Activated T-cell treated with anti-CD3 and anti-CD28 coated beads, Interleukin-2, amount 50 U/mL, for 1 hour (primary cell): ENCODE measurements around the gene PLEKHA6.

Source experiments
- DNase-seq: peaks from one replicate; pipeline ENCODE4 v3.0.0-alpha.2; 2020

The PLEKHA6 gene

DNA sequence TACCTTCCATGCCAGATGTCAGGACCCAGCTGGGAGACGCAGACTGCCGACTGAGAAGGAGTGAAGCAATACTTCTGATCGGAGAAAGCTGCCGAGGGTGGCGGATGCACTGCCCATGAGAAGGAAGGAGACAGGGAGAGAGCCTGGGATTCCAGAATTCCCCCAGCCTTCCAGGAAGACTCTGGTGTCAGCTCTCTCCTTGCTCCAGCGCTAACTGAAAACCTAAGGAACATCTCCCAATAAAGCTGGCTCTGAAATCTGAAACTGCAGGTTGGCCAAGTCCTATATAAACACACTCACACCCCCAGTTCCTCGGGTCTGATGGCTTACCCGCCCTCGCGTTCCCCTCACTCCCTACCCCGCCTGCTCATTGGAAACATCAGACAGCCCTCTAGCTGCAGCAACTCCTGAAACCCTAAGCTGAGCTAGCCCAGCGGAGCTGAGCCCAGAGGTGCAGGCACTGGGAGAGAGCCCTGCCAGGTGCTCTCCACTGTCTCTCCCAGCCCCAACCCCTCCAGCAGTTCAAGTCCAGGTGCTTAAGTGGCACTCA is 52.3 kb downstream of the PLEKHA6 start:
- DNase-seq, result no peak

DNA sequence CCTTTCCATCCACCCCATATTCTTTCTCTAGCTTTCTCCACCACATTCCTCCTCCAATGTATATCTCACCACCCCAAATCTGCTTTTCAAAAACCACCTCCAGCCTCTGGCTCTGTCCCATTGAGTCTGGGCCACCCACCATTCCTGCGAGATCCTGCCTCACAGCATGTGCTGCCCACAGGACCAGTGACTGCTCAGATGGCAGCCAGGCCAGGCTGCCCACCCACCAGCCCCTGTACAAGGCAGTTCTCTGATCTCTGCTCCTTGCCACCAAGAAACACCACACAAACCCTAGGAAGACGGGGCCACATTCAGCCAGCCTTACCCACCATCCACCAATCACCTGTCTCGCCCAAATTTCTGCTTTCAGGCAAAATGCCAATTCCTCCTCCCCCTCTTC is 53.7 kb downstream of the PLEKHA6 start:
- DNase-seq, result no peak

DNA sequence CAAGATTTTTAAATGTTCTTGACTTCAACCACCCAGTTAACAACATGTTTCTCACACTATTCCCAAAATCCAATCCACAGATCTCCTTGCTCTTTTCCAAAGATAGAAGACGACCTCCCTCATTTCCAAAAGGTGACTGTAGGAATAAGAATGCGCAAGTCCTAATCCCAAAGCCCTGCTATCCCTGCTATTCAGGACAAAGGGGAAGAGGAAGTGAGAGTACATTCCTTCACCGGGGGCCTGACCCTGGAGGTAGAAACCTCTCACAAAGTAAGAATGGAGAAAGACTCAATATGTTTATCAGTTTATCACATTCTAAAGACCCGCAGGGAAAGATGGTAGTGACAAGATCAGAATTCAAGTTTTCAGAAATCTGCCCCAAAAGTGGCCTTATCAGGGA is 55.7 kb downstream of the PLEKHA6 start:
- no peak for DNase-seq

DNA sequence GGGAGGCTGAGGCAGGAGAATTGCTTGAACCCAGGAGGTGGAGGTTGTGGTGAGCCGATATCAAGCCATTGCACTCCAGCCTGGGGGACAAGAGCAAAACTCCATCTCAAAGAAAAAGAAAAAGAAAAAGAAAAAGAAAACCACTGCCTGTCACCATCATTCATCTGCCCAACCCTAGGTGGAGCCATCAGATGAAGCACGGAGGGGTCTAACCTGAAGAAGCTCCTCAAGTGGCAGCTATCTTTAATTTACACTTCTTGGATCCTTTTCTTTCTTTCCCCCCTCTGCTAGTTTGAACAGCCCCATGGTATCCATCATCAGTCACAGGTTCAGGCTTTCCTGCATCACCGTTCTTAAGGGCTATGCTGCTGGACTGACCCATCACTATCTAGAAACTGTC is 57.0 kb downstream of the PLEKHA6 start:
- DNase-seq, result no peak

DNA sequence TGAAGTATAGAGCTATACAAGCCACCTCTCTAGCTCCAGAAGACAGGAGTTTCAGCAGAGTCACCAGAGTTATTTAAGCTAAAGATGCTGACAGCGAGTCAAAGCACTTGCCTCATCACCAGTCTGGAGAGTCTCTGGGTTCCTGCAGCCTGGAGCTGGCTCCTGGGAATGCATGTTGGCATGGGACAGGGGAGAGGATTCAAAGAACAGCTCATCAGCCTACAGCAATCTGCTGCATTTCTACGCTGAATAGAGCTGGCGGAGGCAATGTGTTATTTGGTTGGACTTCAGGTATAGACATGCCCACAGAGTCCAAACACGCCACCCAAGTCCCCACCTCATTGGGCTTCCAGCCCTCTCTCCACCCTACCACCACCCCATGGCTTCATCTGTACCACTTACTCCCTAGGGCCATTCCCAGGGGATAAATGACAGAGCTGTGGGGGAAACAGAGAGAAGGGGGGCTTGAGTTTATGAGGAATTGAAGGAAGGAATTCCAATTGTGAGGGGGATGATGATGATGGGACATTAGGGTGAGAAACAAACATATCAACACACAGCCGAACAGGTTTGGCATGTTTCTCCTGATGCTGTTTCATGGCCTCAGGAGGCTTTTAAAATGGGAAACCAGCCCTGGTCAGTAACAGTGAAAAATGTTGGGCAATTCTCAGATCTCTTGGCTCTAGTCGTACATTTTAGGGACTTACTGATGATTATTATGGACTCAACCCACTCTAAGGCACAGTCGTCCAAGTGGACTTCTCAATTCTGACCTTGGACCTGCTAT is 58.4 kb downstream of the PLEKHA6 start:
- no peak for DNase-seq

DNA sequence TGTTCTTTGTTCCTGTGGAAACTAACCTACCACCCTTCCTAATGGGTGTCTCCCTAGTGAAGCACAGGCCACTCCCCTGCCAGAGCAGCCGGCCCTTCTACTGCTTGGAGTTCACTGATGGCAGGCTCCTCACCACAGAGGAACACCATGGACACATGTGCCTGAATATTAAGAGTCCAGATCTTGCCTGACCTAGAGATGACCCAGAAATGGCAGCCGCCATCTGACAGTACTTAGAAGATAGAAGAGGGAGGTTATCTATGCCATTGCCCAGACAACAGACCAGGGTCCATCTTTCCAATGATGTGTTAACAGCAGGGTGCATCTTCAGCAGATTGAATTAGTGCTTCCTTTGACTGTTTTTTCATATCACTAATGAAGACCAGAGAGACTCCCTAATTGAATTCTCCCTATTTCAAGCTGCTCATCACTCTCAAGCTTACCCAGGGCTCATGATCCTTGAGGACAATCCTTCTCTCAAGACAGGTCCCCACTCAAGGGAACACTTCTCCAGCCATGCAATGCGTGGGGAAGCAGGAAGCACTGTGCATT is 59.8 kb downstream of the PLEKHA6 start:
- DNase-seq, result no peak

DNA sequence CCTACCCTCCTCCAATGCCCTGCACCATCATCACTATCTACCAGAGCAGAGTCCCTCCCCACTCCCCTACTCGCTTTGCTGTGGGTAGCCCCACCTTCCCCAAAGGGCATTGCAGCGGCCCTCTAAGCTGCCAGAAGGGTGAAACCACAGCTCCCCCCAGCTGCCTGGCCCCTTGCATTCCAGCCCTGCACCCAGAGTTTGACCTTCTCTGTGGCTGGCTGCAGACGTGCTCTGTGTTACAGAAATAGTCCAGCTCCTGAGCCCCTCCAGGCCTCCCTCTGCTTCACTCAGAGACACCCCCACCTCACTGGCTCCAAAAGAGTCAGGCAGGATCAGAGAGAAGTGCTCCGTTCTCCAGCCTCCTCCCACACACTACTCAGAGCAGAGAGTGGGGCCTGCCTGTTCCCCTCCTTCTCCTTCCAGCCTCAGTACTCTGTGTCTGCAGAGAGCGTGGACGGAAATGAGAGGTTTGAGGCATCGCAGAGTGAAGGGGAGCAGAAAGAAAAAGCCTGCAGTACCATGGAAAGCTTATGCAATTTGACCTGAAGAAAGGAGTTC is 63.2 kb downstream of the PLEKHA6 start:
- no peak for DNase-seq

DNA sequence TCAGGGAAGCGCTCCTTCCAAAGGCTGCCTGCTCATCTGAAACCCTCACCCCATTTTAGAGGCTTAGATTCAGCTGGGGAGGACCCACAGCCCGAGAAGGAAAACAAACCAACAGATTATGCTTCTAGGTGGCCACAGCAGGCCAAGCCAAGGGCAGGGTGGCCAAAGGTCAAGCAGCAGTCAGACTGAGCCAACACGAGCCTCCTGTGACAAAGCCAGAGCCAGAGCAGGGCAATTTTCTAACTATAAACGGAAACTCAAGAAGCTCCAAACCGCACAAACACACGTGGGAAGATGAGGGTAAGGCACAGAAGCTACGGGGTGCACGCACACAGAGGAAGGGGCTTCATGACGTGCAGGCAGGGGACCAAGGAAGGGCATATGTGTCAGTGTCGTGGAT is 64.1 kb downstream of the PLEKHA6 start:
- no peak for DNase-seq

DNA sequence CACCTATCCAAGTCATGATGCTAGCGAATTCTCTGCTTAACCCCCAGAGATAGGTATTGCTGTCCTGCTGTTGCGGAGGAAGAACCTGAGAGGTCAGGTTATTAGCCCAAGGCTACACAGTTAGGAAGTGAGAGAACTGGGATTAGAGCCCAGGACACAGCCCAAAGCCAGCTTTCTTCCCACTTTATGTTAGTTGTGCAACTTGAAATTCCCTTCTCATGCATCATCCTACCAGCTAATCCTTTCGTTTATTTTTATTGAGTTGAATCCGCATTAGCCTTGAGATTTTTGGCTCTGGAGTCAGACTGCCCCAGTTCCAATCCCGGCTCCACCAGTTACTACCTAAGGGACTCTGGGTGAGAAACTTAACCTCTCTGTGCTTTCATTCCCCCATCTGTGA is 65.4 kb downstream of the PLEKHA6 start:
- DNase-seq, result no peak

DNA sequence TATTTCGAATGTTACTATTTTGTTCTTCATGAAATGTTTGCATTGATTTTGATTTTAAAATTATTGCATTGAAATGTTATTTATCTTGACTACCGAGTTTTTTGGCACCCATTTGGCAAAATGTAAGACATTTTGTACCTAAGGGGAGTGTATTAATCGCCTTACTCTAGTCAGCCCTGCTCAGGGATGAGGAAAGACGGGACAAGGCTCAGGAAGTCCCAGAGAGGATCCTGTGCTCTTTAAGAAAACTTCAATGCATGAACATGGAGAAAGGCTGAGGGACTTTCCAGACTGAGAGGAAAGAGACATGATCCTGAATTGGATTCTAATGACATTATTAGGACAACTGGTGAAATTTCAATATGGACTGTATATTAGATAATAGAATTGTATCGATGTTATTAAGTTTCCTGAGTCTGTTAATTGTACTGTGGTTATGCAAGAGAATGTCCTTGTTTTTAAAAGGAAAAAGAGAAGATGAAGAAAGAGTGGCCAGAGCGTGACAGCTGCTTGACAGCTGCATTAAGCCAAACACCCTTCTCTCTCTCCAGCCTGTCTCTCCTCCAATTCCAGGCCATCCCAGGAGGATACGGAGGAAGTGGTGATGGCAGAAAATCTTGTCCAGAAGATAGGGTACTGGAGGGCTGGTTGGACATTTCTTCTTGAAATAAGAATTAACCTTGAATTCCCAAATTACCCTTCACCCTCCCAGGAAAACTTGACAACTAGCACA is 66.0 kb downstream of the PLEKHA6 start:
- DNase-seq, result no peak

DNA sequence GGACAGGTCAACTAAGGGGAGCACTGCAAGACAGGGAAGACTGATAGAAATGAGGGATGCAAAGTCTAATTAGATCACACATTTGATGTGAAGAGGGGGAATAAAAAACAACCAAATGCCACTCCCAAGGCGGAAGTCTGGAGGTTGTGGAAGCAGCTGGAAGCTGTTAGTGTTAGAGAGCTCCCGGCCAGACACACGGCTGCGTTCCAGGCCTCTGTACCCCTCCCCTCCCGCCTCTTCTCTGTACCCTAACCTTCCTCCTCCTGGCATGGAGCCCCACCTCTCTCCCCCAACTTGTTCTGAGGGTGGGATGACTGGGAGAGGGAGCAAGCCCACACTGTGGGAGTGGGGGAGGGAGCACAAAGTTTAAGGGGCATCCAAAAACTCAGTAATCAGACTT is 67.0 kb downstream of the PLEKHA6 start:
- DNase-seq, result no peak

DNA sequence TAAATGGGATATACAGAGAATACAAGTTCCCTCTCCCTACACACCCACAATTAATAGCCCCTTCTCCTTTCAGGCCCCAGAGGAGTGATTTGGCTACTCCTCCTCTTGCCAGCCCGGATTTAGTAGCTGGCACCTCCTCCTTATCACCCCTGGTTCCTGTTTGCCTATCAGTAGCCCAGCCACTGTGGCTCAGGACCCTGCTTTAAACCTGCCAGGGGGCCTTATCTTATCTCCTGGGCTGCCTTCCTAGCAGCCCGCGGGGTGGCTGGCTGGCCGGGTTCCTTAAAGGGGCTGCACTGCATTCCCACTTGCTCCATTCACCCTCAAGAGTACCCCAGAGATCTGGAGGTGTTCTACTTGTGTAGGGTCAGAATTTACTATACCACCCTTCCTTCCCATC is 70.4 kb downstream of the PLEKHA6 start:
- DNase-seq, result no peak

DNA sequence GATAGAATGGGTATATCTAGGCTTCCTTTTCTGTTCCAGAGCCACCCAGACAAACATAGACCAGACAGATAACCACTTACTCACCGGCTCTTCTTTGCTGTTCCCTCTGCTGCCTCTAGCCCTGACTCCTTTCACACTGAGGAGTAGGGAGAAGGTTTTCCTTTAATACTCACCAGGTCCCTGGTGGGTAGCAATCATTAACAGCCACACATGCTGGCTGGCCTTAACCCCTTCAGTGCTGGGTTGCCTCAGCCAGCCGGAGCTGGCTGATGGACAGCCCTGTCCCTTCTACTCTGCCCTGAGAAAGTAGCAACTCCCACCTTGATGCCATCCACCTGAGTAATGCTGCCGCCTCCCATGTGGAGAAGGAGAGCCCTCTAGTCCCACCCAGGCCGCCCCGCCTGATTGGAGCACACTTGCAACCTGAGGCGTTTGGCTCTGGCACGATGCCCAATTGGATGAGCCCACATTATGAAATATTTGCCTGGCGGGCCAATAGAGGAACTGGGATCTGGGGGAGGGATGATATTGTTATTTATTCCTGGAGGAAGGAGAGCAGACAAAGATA is 71.6 kb downstream of the PLEKHA6 start:
- DNase-seq, result no peak

DNA sequence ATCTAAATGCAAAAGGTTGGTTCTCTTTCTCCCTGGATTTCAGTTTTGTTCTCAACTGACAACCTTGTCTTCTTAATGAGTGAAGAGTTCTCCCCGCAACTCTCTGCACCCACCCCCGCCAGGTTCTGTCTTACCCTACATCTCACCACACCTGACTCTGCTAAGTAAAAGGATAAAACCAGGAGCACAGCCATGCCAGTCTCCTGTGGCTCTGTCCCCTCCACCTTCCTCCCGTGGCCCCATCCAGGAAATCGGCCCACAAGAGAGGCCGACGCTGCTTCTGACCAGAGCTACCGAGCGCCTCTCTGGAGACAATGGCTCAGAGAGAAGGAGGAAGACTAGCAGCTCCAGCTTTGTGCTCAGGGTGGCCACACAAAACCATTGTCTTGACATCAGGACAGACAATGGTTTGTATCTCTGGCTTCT is 72.2 kb downstream of the PLEKHA6 start:
- no peak for DNase-seq

DNA sequence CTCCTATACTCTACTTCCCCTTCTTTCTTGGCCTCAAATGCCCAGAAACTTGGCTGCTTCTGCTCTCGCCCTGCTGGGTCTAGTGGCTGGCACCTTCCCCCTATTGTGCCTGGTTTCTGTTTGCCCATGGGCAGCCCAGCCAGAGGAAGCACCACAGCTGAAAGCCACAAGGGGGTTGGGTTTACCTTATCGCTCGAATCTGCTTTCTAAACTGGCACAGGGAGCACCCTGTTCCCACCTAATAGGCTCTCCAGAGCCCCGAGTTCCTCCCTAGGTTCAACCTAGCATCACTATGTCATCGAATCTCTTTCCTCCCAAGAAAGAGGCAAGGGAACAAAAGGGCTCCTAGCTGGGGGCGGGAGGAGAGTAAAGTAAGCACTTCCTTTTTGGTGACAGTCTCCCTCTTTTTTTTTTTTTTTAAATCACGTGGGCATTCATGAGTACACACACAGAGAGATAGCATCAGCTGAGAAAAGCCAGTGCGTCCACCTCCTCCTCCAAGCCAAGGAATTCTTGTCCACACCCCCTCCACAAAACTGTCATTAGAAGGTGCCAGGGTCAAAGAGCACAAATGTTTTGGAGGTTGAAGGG is 72.8 kb downstream of the PLEKHA6 start:
- DNase-seq, result peak; percentile 35

DNA sequence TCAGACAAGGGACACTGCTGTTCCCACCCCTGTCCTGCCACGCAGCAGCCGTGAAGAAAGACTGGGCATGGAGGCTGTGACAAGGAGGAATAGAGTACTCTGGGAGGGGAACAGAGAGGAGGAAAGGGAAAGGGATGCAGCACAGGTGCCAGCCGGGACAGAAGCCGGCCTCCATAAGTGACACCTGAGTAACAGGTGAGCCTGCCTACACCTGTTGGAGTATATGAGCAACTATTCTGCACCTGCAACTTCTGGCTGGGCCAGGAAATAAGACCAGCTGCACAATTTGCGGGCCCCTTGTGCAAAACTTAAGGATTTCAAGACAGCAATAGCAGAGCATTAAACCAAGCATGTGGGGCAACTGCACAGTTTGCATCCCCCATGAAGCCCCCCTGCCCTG is 73.4 kb downstream of the PLEKHA6 start:
- DNase-seq, result no peak

DNA sequence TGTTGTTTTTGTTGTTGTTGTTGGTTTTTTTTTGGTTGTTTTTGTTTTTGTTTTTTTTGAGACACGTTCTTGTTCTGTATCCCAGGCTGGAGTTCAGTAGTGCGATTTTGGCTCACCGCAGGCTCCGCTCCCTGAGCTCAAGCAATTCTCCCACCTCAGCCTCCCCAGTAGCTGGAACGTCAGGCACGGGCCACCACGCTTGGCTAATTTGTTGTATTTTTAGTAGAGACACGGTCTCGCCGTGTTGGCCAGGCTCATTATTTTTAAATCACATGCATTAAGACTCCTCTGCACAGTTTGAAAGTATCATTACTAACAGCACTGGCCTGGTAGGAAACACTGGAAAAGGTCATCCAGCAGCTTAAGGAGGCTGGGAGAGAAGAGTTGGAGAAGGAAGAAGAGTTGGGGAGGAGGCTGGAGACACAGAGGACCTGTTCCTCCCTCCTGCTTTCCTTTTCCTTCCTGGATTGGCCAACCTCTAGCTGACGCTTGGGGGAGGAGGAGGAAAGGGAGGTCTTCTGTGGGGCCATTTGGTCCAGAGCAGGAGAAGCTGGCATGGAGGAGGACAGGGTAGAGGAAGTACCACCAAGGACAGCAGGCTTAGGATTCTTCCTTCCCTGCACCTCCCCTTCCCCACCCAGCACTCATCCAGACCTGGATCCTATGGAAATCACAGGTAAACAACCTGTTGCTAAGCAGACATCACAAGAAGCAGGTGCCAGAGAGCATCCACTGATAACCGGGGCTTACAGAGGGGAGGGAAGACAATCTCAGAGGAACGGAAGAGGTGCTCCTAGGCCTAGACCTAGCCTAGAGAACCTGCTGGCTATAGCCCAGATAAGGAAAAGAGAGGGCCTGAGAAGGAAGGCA is 74.1 kb downstream of the PLEKHA6 start:
- no peak for DNase-seq

DNA sequence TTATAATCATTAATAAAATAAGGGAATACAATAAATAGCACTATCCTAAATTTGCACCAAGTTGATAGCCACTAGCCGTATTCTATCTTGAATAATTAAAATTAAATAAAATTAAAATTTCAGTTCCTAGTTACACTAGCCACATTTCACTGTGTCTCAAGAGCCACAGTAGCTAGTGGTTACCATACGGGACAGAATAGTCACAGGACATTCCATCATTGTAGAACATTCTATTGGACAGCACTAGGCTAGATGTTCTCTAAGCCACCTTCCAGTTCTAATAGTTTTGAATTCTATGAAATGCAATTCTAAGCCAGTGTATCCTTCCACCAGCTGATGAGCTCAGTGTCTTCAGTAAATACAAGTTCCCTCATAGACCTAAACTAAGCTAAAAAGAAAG is 74.8 kb downstream of the PLEKHA6 start:
- no peak for DNase-seq

DNA sequence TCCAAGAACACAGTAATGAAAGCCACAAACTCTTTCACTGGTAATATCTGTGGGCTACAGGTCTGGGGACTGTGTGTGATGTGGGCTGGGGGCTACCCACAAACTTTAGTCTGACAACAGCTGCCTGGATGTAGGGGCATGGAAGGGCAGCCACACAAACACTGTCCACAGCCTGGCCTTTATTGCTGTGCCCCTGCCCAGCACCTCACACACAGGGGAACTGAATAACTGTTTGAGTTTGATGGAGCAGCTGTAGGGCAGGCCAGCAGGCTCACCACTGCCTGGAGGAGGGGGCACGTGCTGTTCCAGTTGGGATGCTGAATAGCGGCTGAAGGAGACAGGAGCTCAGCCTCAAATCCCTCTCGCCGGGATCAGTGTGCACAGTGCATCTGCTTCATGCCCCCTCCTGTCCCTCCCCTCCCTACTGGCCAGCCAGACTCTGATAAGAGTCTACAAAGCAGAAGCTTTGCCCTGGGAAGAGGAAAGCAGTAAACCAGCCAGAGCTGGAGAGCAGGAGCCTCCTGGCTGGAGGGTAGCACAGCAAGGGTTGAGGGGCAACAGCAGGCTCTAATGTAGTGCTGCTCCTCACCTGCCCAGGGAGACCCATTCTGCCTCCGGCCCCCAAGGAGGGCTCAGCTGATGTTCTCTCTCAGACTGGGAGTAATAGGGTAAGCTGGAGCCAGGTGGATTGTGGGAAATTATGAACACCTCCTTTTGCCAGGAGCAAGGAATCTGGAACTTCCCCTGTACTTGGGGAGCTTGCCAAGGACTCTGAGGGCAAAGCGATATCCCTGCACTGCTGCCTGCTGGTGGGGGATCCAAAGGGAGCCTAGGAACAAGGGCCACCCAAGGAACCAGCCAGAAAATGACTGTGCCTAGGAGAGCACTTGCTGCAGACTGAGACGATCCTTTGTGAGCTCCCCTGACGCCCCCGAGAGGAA is 75.7 kb downstream of the PLEKHA6 start:
- DNase-seq, result no peak

DNA sequence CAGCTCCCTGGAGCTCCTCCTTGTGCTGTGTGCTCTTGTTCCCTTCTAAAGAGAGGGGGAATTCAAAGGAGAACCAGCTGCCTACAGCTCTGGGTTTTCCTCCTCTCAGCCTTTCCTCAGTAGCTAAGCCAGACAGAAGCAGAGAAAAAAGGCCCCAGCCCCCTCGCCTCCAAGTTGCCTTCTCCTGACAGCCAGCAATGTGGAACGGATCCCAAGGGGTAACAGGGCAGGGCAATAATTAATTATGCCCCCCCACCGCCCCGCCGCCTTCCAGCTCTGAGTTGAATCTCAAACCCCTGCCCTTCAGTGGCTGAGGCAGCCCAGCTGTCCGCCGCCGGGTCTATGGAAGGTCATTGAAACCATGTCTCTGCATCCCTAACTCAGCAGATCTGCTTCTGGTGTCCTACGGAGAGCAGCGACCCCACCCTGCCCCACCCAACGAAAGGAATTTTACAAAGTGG is 76.9 kb downstream of the PLEKHA6 start:
- no peak for DNase-seq
